Measurements from ENCODE around the gene AKR1B1. TPM values are rescaled to one million over a fixed set of nuclear protein-coding genes. Genes with fewer than 3 reads are reported as not detected.

AKR1B1 gene
- total RNA-seq, 1 donor from 2014 or later, result 99.7 TPM

- Mint-ChIP-seq H3K4me3 (no peak overlapping the region), H3K27ac (no peak overlapping the region), H3K27me3 (ENCODE audit: insufficient read depth) (peaks cover 1% of the 10 kb centered on the region), H3K36me3 (ENCODE audit: low read depth) (peaks cover 33% of the 10 kb centered on the region), H3K4me1 (ENCODE audit: low read depth) (peaks cover 24% of the 10 kb centered on the region), H3K9me3 (no peaks in the 10 kb centered on the region)
- DNase-seq (ENCODE audit: low spot score), result no peak
- intact Hi-C loops (cut with micrococcal nuclease), result loop anchor here (10.0 kb wide), 2 partner anchors 1215 to 1535 kb away; partner anchors contain the start of gene STMP1
These were observed 9.2 kb downstream of the AKR1B1 start for GRCh38 chr7:134449680-134450079.

GRCh38 chr7:134448356-134449229, 10.3 kb downstream of the AKR1B1 start:
- H3K27me3 Mint-ChIP-seq (ENCODE audit: insufficient read depth), result peaks cover 1% of the 10 kb centered on the region
- no peaks in the 10 kb centered on the region for H3K9me3 Mint-ChIP-seq
- H3K4me1 Mint-ChIP-seq (ENCODE audit: low read depth), result peaks cover 13% of the 10 kb centered on the region
- DNase-seq (ENCODE audit: low spot score), result no peak
- H3K4me3 Mint-ChIP-seq, result no peak overlapping the region
- H3K36me3 Mint-ChIP-seq (ENCODE audit: low read depth), result peaks cover 41% of the 10 kb centered on the region
- H3K27ac Mint-ChIP-seq, result no peak overlapping the region
- intact Hi-C loops (cut with micrococcal nuclease), result no loop called here

DNA sequence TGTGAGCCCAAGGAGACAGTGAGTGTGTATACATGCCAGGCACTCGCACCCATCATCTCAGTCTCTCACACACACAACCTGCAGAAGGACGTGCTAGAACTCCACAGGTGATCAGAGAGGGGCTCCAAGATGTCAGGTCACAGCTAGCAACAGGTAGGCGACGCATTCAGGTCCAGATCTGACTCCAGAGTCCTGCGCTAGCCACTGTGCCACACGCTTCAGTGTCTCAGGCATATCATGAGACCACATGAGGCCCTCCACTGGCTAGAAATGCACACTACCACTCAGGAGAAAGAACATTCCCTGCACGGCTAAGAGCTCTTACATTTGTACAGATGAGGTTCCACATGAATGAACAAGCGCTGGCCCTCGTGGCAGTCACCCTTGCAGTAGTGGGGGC, 11.5 kb downstream of the AKR1B1 start:
- Mint-ChIP-seq H3K36me3 (ENCODE audit: low read depth) (peaks cover 45% of the 10 kb centered on the region), H3K4me1 (ENCODE audit: low read depth) (peaks cover 9% of the 10 kb centered on the region), H3K9me3 (no peaks in the 10 kb centered on the region), H3K27ac (no peak overlapping the region), H3K4me3 (no peak overlapping the region), H3K27me3 (ENCODE audit: insufficient read depth) (peaks cover 1% of the 10 kb centered on the region)
- DNase-seq (ENCODE audit: low spot score), result no peak
- intact Hi-C loops (cut with micrococcal nuclease), result no loop called here

DNA sequence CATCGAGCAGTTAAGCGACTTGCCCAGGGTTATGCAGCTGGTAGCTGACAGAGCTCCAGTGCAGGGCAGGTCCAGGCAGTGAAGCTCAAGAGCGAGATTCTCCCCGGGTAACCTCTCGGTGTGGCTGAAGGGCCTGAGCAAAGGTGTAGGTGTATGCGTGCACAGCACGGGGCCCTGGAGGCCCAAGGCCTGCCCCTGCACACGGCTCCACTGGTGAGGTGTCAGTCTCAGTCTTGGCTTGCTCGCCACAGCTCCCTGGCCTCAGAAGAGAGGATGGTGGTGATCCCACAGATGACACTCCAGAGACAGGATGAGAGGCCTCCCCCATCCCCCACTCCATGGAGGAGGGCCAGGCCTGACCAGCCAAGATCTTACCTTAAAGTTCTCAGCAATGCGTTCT, 12.0 kb downstream of the AKR1B1 start:
- peaks cover 1% of the 10 kb centered on the region for H3K27me3 Mint-ChIP-seq (ENCODE audit: insufficient read depth)
- no peaks in the 10 kb centered on the region for H3K9me3 Mint-ChIP-seq
- no peak overlapping the region for H3K27ac Mint-ChIP-seq
- DNase-seq (ENCODE audit: low spot score), result no peak
- H3K4me1 Mint-ChIP-seq (ENCODE audit: low read depth), result peaks cover 4% of the 10 kb centered on the region
- H3K36me3 Mint-ChIP-seq (ENCODE audit: low read depth), result peaks cover 44% of the 10 kb centered on the region
- intact Hi-C loops (cut with micrococcal nuclease), result no loop called here
- H3K4me3 Mint-ChIP-seq, result no peak overlapping the region

DNA sequence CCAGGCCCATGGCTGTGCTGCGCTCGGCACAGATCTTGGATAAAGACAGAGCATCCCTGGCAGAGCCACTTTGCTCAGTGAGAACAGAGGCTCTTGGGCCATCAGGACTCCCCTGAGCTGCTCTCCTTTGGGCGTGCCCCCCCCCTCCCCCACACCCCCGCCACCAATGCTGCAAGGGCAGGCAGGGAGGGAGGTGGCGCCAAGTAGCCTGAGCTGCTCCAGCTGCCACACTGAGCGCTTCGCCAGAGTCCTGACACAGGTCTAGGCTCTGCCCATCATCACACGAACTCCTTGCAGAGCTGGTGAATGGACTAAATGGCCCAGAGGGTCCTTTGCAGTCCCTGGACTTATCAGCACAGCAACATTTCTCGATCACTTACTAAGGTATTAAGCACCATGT, 12.5 kb downstream of the AKR1B1 start:
- Mint-ChIP-seq H3K36me3 (ENCODE audit: low read depth) (peaks cover 45% of the 10 kb centered on the region), H3K27me3 (ENCODE audit: insufficient read depth) (peaks cover 1% of the 10 kb centered on the region), H3K4me1 (ENCODE audit: low read depth) (peaks cover 4% of the 10 kb centered on the region), H3K9me3 (no peaks in the 10 kb centered on the region), H3K4me3 (no peak overlapping the region), H3K27ac (no peak overlapping the region)
- intact Hi-C loops (cut with micrococcal nuclease), result no loop called here
- DNase-seq (ENCODE audit: low spot score), result no peak

- DNase-seq (ENCODE audit: low spot score), result no peak
- Mint-ChIP-seq H3K36me3 (ENCODE audit: low read depth) (peaks cover 49% of the 10 kb centered on the region), H3K4me1 (ENCODE audit: low read depth) (peaks cover 4% of the 10 kb centered on the region)
These were observed 14.0 kb downstream of the AKR1B1 start for GRCh38 chr7:134444961-134445315.

GRCh38 chr7:134444198-134444960, 14.5 kb downstream of the AKR1B1 start:
- peaks cover 1% of the 10 kb centered on the region for H3K27me3 Mint-ChIP-seq (ENCODE audit: insufficient read depth)
- DNase-seq (ENCODE audit: low spot score), result no peak
- peaks cover 44% of the 10 kb centered on the region for H3K36me3 Mint-ChIP-seq (ENCODE audit: low read depth)
- intact Hi-C loops (cut with micrococcal nuclease), result no loop called here
- H3K9me3 Mint-ChIP-seq, result no peaks in the 10 kb centered on the region
- H3K4me3 Mint-ChIP-seq, result no peak overlapping the region
- H3K4me1 Mint-ChIP-seq (ENCODE audit: low read depth), result peaks cover 4% of the 10 kb centered on the region
- no peak overlapping the region for H3K27ac Mint-ChIP-seq

More at GRCh38 chr7:134444961-134445315, 14.0 kb downstream of the AKR1B1 start:
- peaks cover 1% of the 10 kb centered on the region for H3K27me3 Mint-ChIP-seq (ENCODE audit: insufficient read depth)
- no peak overlapping the region for H3K27ac Mint-ChIP-seq
- no peak overlapping the region for H3K4me3 Mint-ChIP-seq
- H3K9me3 Mint-ChIP-seq, result no peaks in the 10 kb centered on the region
- intact Hi-C loops (cut with micrococcal nuclease), result no loop called here

DNA sequence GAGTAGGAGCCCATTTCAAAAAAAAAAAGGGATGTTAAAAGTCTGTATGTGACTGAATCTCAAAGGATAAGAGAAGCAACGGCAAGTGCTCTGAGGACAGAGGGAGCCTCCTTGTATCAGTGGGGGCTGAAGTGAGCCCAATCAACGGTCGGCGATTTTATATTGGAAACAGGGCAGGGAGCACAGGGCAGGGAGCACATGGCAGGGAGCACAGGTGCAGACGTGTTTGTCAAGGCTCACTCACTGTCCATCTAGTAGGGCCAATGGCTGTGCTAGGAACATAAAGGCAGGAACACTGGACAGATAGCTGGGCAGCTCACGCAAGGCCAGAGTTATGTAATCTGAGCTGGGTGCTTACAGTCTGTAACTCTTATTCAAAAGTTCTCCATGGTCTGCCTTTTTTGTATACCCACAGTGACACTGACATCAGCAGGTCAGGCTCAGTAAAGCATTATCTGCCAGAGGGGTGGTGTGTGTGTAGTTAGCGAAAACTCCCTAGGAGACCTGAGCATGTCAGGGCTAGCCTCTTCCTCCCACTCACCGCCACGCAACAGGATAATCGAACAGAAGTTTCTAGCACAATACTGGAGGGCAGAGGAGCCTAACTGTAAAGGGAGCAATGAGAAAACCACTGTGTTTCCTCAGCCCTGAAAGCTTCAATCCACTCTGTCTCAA, 15.4 kb downstream of the AKR1B1 start:
- Mint-ChIP-seq H3K27ac (no peak overlapping the region), H3K36me3 (ENCODE audit: low read depth) (peaks cover 40% of the 10 kb centered on the region), H3K9me3 (peaks cover 2% of the 10 kb centered on the region), H3K4me1 (ENCODE audit: low read depth) (peaks cover 4% of the 10 kb centered on the region), H3K27me3 (ENCODE audit: insufficient read depth) (peaks cover 1% of the 10 kb centered on the region), H3K4me3 (no peak overlapping the region)
- intact Hi-C loops (cut with micrococcal nuclease), result no loop called here
- no peak for DNase-seq (ENCODE audit: low spot score)

DNA sequence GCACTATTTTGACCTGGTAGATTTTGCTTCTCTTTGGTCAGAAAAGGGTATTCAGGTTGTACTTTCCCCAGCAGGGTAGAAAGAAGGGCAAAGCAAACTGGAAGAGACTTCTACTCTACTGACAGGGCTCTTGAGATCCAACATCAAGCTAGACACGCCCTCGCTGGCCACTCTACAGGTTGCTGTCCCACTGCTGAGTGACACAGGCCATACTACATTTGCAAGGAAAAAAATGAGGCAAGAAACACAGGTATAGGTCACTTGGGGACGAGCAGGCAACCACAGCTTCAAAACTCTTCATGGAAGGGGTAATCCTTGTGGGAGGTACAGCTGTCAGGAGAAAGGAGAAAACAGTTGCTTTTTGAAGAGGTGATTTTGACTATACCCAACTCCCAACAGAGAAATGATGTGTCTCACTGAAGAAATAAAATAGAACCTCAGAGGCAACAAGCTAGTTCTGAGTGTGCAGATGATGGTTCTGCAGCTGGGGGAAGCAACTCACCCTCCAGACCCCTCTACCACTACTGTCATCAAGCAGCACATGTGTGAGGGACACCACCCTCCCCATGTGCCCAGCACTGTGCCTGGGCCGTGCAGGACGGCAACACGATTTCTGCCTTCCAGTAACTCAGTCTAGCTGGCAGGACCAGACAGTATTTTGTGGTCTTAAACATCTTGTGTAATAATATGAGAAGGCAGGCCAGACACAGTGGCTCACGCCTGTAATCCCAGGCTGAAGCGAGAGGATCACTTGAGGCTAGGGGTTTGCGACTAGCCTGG, 16.3 kb downstream of the AKR1B1 start:
- Mint-ChIP-seq H3K9me3 (peaks cover 3% of the 10 kb centered on the region), H3K36me3 (ENCODE audit: low read depth) (peaks cover 36% of the 10 kb centered on the region), H3K4me1 (ENCODE audit: low read depth) (no peaks in the 10 kb centered on the region), H3K4me3 (no peak overlapping the region), H3K27ac (no peak overlapping the region), H3K27me3 (ENCODE audit: insufficient read depth) (peaks cover 1% of the 10 kb centered on the region)
- intact Hi-C loops (cut with micrococcal nuclease), result no loop called here
- DNase-seq (ENCODE audit: low spot score), result no peak

DNA sequence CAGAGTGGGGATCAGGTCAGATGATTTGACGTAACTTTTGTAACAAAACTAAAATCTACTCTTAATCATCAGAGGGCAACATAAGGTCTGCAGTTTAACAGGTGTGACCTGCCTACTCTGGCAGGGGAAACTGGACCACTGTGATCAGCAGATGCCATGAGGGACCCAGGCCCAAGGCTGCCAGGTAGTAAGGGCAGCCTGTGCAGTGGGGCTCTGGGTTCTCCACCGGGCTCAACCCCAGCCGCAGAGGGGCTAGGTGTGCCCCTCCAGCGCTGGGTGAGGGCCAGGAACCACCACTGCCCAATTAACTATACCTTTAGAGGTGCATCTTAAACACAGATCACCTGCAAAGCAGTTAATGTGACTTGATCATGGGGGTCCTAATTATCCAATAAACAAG, 17.6 kb downstream of the AKR1B1 start:
- Mint-ChIP-seq H3K36me3 (ENCODE audit: low read depth) (peaks cover 34% of the 10 kb centered on the region), H3K9me3 (peaks cover 3% of the 10 kb centered on the region), H3K4me1 (ENCODE audit: low read depth) (no peaks in the 10 kb centered on the region), H3K4me3 (no peak overlapping the region), H3K27me3 (ENCODE audit: insufficient read depth) (peaks cover 1% of the 10 kb centered on the region), H3K27ac (no peak overlapping the region)
- intact Hi-C loops (cut with micrococcal nuclease), result no loop called here
- no peak for DNase-seq (ENCODE audit: low spot score)

DNA sequence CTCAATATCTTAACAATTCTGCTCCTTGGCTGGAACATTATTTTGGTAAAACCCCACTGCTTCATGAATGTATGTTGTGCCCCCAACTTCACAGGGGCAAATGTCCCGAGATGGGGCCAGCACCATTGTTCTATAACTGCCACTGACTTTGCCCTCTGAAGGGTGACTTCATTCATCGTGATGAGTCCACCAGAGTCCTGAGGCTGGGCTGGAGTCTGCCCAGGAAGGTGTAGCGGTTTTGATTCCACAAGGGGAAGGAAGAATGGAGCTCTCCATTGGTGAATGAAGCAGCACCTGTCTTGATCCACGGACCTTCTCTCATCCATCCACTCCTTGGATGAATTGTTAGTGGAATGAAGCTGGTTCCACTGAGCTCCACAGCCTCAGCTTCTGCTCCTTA, 18.4 kb downstream of the AKR1B1 start:
- Mint-ChIP-seq H3K27ac (no peak overlapping the region), H3K4me3 (no peak overlapping the region), H3K4me1 (ENCODE audit: low read depth) (no peaks in the 10 kb centered on the region), H3K27me3 (ENCODE audit: insufficient read depth) (peaks cover 3% of the 10 kb centered on the region), H3K9me3 (peaks cover 3% of the 10 kb centered on the region), H3K36me3 (ENCODE audit: low read depth) (peaks cover 29% of the 10 kb centered on the region)
- no peak for DNase-seq (ENCODE audit: low spot score)
- intact Hi-C loops (cut with micrococcal nuclease), result no loop called here

- intact Hi-C loops (cut with micrococcal nuclease), result no loop called here
- Mint-ChIP-seq H3K27me3 (ENCODE audit: insufficient read depth) (peaks cover 3% of the 10 kb centered on the region), H3K9me3 (peaks cover 3% of the 10 kb centered on the region), H3K4me3 (no peak overlapping the region), H3K27ac (no peak overlapping the region), H3K36me3 (ENCODE audit: low read depth) (peaks cover 25% of the 10 kb centered on the region), H3K4me1 (ENCODE audit: low read depth) (no peaks in the 10 kb centered on the region)
- no peak for DNase-seq (ENCODE audit: low spot score)
These were observed 18.8 kb downstream of the AKR1B1 start for GRCh38 chr7:134440067-134440466.

Measured in activated T-helper 1 cell treated with anti-CD3 and anti-CD28 coated beads, Interleukin-12 subunit alpha, Interleukin-12 subunit beta, Interleukin-2, Interleukin-4 antibody, amounts not matched to agents 30 ng/mL and 10 ng/mL and 1 ng/mL, durations not matched to agents 14 hours and 24 hours and 36 hours (primary cell).